Measurements from ENCODE around the gene MFSD11. TPM values are rescaled to one million over a fixed set of nuclear protein-coding genes. Genes with fewer than 3 reads are reported as not detected.
"Not testable (repeated sequence)": the region's sequence is repeated elsewhere in the genome, so short reads cannot be mapped to it uniquely, and the experiment has no call there.

The MFSD11 gene
- total and polyA plus RNA-seq, 10 donors, result 6.9 to 45.4 (median 31.7) TPM

- no peak overlapping the region for H3K4me3 ChIP-seq
- H3K27ac ChIP-seq, result no peak overlapping the region
- TF ChIP-seq POLR2AphosphoS5 (IDR thresholded peaks at IDR 0.05) (no peak), POLR2A (IDR thresholded peaks at IDR 0.05) (no peak), CTCF (IDR thresholded peaks at IDR 0.05 in 8 of 11, conservative IDR thresholded peaks at IDR 0.05 in 3 of 11) (no peak)
- H3K27me3 ChIP-seq (replicated peaks in 1 of 7), result no peaks in the 10 kb centered on the region
- 89 to 93% (median 89%) methylated on average over 4 of the region's 4 CpGs for WGBS, 5 donors
- intact Hi-C loops (cut with DNase I; ENCODE audit: low total_unique reads), result no loop called here
- no peaks in the 10 kb centered on the region for H3K9me3 ChIP-seq
- H3K36me3 ChIP-seq, result no peaks in the 10 kb centered on the region
- DNase-seq, result no peak
- H3K4me1 ChIP-seq, result no peaks in the 10 kb centered on the region
Measured at GRCh38 chr17:76810956-76811355, 73.0 kb downstream of the MFSD11 start.

- H3K4me3 ChIP-seq, result no peak overlapping the region
- H3K9me3 ChIP-seq, result no peaks in the 10 kb centered on the region
- no peak for DNase-seq
- peaks cover 0 to 6% (median 6%) of the 10 kb centered on the region in 6 donors for H3K4me1 ChIP-seq
- no peak for TF ChIP-seq POLR2AphosphoS5 (IDR thresholded peaks at IDR 0.05)
- no peak for TF ChIP-seq POLR2A (IDR thresholded peaks at IDR 0.05)
- TF ChIP-seq CTCF (IDR thresholded peaks at IDR 0.05 in 8 of 11, conservative IDR thresholded peaks at IDR 0.05 in 3 of 11), result no peak
- intact Hi-C loops (cut with DNase I; ENCODE audit: low total_unique reads), result no loop called here
- no peak overlapping the region for H3K27ac ChIP-seq
- H3K36me3 ChIP-seq, result no peaks in the 10 kb centered on the region
- WGBS, 5 donors, result 83 to 94% (median 93%) methylated on average over 5 of the region's 5 CpGs
- no peaks in the 10 kb centered on the region for H3K27me3 ChIP-seq (replicated peaks in 1 of 7)
Measured at GRCh38 chr17:76811834-76812233, 73.9 kb downstream of the MFSD11 start.

GRCh38 chr17:76812263-76812662 is 74.3 kb downstream of the MFSD11 start:
- Histone ChIP-seq H3K27me3 (replicated peaks in 1 of 7) (no peaks in the 10 kb centered on the region), H3K9me3 (no peaks in the 10 kb centered on the region), H3K4me1 (peaks cover 0 to 9% (median 6%) of the 10 kb centered on the region in 6 donors), H3K4me3 (no peak overlapping the region), H3K27ac (no peak overlapping the region), H3K36me3 (no peaks in the 10 kb centered on the region)
- intact Hi-C loops (cut with DNase I; ENCODE audit: low total_unique reads), result no loop called here
- 66 to 86% (median 71%) methylated on average over 4 of the region's 4 CpGs for WGBS, 5 donors
- no peak for TF ChIP-seq POLR2A (IDR thresholded peaks at IDR 0.05)
- TF ChIP-seq POLR2AphosphoS5 (IDR thresholded peaks at IDR 0.05), result no peak
- TF ChIP-seq CTCF (IDR thresholded peaks at IDR 0.05 in 8 of 11, conservative IDR thresholded peaks at IDR 0.05 in 3 of 11), result no peak
- no peak for DNase-seq

GRCh38 chr17:76812968-76813367 is 75.0 kb downstream of the MFSD11 start:
- Histone ChIP-seq H3K36me3 (no peaks in the 10 kb centered on the region), H3K4me1 (peaks cover 0 to 9% (median 6%) of the 10 kb centered on the region in 6 donors), H3K27ac (no peak overlapping the region), H3K27me3 (replicated peaks in 1 of 7) (no peaks in the 10 kb centered on the region), H3K4me3 (no peak overlapping the region), H3K9me3 (no peaks in the 10 kb centered on the region)
- no peak for DNase-seq
- no peak for TF ChIP-seq CTCF (IDR thresholded peaks at IDR 0.05 in 8 of 11, conservative IDR thresholded peaks at IDR 0.05 in 3 of 11)
- TF ChIP-seq POLR2A (IDR thresholded peaks at IDR 0.05), result no peak
- no peak for TF ChIP-seq POLR2AphosphoS5 (IDR thresholded peaks at IDR 0.05)
- intact Hi-C loops (cut with DNase I; ENCODE audit: low total_unique reads), result no loop called here
- 64 to 81% (median 73%) methylated on average over 4 of the region's 4 CpGs for WGBS, 5 donors

- H3K4me3 ChIP-seq; H3K27ac ChIP-seq; H3K9me3 ChIP-seq; DNase-seq; H3K36me3 ChIP-seq; H3K27me3 ChIP-seq (replicated peaks in 1 of 7); intact Hi-C loops (cut with DNase I; ENCODE audit: low total_unique reads): not testable (repeated sequence)
- peaks cover 0 to 18% (median 6%) of the 10 kb centered on the region in 6 donors for H3K4me1 ChIP-seq
- WGBS, 5 donors, result 60 to 73% (median 66%) methylated on average over 6 to 9 of the region's 9 CpGs
Measured at GRCh38 chr17:76815907-76816589, 78.1 kb downstream of the MFSD11 start.

Measured in spleen (tissue), 11 donors.